Fibroblast of lung (primary cell): ENCODE data around the gene COBL.

Source experiments
- CTCF ChIP-seq, 2 donors: IDR thresholded peaks in 1 of 2; conservative IDR thresholded peaks in 1 of 2; 1 replicate in 1 of 2; 2 replicates in 1 of 2; pipeline ENCODE4 v1.5.1; 2011 to 2012; ENCODE audit warnings: low read length in 2 of 2, control low read depth in 1 of 2, inconsistent platforms in 1 of 2, low read depth in 1 of 2, mild to moderate bottlenecking in 1 of 2
- EZH2 ChIP-seq: IDR thresholded peaks from 2 replicates; pipeline ENCODE4 v1.5.1; 2012; ENCODE audit warnings: low read length, control low read depth, mild to moderate bottlenecking; ENCODE audit errors: missing control alignments

- no peak for TF ChIP-seq CTCF (conservative IDR thresholded peaks at IDR 0.05 in 1 of 2, IDR thresholded peaks at IDR 0.05 in 1 of 2; ENCODE audit: low read depth in 1 of 2, low read length in 2 of 2)
- TF ChIP-seq EZH2, result no peak
These were observed 194.6 kb downstream of the COBL start for GRCh38 chr7:51121931-51122425.
